Spinal cord (tissue), 10 donors: ENCODE measurements around the gene HOXC11. TPM values are rescaled to one million over a fixed set of nuclear protein-coding genes. Genes with fewer than 3 reads are reported as not detected.

ENCODE experiments used
- DNase-seq, 6 donors: peaks; one replicate each; pipeline versions ENCODE4 v3.0.0 to v3.0.0-alpha.2; 2013 to 2015; ENCODE audit warnings: low spot score in 6 of 6, low read depth in 4 of 6
- H3K27ac ChIP-seq: one replicate; pipeline ENCODE4 v1.5.1; 2013; ENCODE audit warnings: low read depth, low read length, control low read depth
- H3K27me3 ChIP-seq: one replicate; pipeline ENCODE4 v1.6.1; 2013; ENCODE audit warnings: low read length; ENCODE audit not compliant: control insufficient read depth, insufficient read depth
- H3K36me3 ChIP-seq: one replicate; pipeline ENCODE4 v1.6.1; 2013; ENCODE audit warnings: low read length; ENCODE audit not compliant: control insufficient read depth, insufficient read depth
- H3K4me1 ChIP-seq: one replicate; pipeline ENCODE4 v1.6.1; 2013; ENCODE audit warnings: low read length; ENCODE audit not compliant: control insufficient read depth, insufficient read depth
- H3K4me3 ChIP-seq: one replicate; pipeline ENCODE4 v1.5.1; 2013; ENCODE audit warnings: low read depth, low read length, control low read depth
- H3K9me3 ChIP-seq: one replicate; pipeline ENCODE4 v1.6.1; 2013; ENCODE audit warnings: low read length; ENCODE audit not compliant: control insufficient read depth, insufficient read depth
- WGBS: methylation state at CpG from one replicate; pipeline ENCODE4 v1.1.5; 2013; ENCODE audit warnings: missing lambda C conversion rate; ENCODE audit not compliant: insufficient coverage; 5-methylcytosine and 5-hydroxymethylcytosine counted together
- polyA plus RNA-seq, 2 donors: library from polyadenylated mRNA; unstranded; fragments of 120-200 nt; gene quantifications; one replicate each; pipeline ENCODE4 v1.2.1, GENCODE V29; 2013; ENCODE audit not compliant: insufficient read length in 2 of 2
- total RNA-seq, 2 donors: library from RNA; depleted of rRNA in 1 of 2; stranded (reverse); fragments of 120-200 nt in 1 of 2; fragments of >200 nt in 1 of 2; gene quantifications; one replicate each; pipeline versions ENCODE4 v1.2.3 to v1.2.4, GENCODE V29; 2013 to 2014
- donor health status: healthy.

Gene HOXC11
- total and polyA plus RNA-seq, 4 donors: 1.5 TPM; not detected in 3

DNA sequence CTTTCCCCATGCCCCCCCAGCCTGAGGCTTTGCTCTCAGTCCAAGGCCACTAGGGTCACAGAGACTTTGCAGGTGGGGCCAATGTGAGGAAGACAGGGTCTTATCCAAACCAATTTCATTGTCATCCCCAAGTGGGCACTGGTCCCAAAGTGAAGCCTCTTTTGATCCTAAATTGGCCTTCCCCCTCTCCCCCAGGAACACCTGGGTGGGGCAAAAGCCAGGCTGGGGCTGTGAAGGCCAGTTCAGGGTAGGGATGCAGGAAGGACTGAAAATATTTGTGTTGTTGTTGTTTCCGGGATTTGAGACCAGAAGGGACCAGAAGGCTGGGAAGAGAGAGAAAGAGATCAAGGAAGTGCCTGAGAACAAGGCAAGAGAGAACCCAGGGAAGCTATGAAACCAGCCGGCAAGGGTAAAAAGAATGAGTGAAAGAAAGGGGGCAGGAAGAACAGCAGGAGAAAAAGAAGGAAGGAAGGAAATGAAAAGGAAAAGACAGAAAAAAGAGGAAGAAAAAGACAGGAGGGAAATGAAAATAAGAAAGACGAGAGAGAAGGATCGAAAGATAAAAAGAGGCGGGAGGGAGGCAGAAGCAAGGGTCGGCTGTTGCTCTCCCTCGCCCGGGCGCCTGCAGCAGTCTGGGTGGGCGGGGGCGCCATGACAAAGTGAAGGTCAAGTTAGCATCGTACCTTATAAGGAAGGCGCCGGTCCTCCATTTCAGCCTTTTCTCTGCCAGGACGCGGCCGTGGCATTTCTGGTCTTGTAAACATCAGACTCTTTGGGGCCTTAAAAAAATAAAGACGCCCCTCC, 7.4 kb upstream of the HOXC11 start:
- H3K4me1 ChIP-seq: peaks cover 29% of the 10 kb centered on the region
- whole genome bisulfite sequencing: 2% methylated on average over 18 of the region's 18 CpGs
- DNase-seq: no peak
- no peaks in the 10 kb centered on the region for H3K36me3 ChIP-seq
- H3K27ac ChIP-seq: peak overlapping the region; percentile 29
- H3K4me3 ChIP-seq: peak overlapping the region; percentile 32
- peaks cover 100% of the 10 kb centered on the region for H3K27me3 ChIP-seq
- H3K9me3 ChIP-seq: no peaks in the 10 kb centered on the region

DNA sequence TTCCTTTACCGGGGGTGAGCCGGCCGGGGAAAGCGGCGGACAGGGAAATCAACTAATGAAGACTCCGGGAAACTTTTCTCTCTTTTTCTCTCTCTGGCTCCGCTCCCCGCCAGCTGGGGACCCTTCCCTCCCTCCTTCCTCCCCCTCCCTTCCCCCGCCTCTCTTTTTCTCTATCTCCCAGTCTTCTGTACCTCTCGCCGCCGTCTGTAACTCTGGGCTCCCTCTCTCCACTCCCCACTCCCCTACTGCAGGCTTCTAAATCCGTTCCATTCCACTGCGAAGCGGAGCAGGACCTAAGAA, 6.9 kb upstream of the HOXC11 start:
- DNase-seq: no peak
- H3K4me1 ChIP-seq: peaks cover 24% of the 10 kb centered on the region
- no peaks in the 10 kb centered on the region for H3K9me3 ChIP-seq
- H3K27ac ChIP-seq: peak overlapping the region; percentile 57
- peaks cover 100% of the 10 kb centered on the region for H3K27me3 ChIP-seq
- 1% methylated on average over 9 of the region's 15 CpGs for WGBS
- no peaks in the 10 kb centered on the region for H3K36me3 ChIP-seq
- H3K4me3 ChIP-seq: peak overlapping the region; percentile 32

DNA sequence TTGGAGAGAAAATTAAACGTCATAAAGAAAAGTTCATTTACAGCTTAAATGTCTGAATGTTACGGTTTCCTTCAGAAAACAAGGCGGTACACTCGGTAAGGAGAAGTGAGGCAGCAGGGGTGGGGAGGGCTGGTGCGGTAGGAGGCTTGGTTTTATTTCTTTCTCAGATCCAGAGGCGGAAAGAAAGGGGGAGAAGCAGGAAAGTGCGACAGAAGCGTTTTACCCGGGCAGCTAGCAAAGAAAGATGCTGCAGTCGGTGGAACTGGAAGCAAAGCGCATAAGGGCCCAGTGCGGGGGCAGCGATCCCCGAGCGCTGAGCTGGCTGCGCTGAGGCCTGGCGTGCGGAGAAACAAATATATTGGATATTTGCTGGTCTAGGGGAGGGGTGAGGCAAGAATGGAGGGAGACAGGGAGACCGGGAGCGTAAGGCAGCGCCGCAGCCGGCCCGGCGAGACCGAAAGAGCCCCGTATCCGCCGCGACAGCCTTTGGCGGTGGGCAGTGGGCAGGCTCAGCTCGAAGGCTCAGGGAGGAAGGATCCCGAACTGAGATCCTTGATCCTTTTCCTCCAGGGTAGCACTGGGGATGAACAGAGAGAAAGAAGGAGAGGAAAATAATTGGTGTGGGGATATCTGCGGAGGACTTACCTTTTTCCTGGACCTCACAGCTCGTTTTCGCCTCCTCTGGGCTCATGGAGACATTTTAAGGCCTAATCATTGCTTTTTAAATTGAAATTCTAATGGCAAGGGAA, 6.4 kb upstream of the HOXC11 start:
- Histone ChIP-seq H3K4me1 (peaks cover 18% of the 10 kb centered on the region), H3K36me3 (no peaks in the 10 kb centered on the region), H3K4me3 (peak overlapping the region; percentile 32), H3K27me3 (peaks cover 100% of the 10 kb centered on the region), H3K9me3 (no peaks in the 10 kb centered on the region), H3K27ac (peak overlapping the region; percentile 57)
- WGBS: 8% methylated on average over 33 of the region's 36 CpGs
- DNase-seq: peak in 1 of 6 donors; percentile 23

DNA sequence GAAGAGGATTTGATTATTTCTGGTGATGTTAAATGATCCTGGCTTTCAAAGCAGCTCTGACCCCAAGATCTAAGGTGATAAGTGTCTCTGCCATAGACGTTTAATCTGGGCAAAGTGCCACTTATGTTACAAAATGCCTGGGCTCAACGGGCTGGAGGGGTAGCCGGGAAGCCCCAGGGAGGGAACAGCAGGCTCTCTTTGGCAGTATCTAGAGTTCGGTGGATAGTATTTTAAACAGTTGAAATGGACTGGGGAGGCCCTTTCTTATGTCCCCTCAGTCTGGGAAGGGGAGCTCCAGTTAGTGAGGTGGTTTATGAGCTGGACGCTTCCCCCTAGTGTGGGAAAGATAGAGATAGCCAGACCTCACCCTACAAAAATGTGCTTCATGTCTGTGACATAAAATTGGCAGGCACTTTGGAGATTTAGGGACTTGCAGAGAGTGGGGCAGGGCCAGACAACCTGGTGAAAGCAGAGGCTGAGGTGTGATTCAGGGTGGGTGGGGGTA, 5.5 kb upstream of the HOXC11 start:
- Histone ChIP-seq H3K36me3 (no peaks in the 10 kb centered on the region), H3K4me3 (no peak overlapping the region), H3K4me1 (peaks cover 16% of the 10 kb centered on the region), H3K27me3 (peaks cover 100% of the 10 kb centered on the region), H3K27ac (peak overlapping the region; percentile 57), H3K9me3 (no peaks in the 10 kb centered on the region)
- 19% methylated on average over 4 of the region's 5 CpGs for WGBS
- DNase-seq: no peak

DNA sequence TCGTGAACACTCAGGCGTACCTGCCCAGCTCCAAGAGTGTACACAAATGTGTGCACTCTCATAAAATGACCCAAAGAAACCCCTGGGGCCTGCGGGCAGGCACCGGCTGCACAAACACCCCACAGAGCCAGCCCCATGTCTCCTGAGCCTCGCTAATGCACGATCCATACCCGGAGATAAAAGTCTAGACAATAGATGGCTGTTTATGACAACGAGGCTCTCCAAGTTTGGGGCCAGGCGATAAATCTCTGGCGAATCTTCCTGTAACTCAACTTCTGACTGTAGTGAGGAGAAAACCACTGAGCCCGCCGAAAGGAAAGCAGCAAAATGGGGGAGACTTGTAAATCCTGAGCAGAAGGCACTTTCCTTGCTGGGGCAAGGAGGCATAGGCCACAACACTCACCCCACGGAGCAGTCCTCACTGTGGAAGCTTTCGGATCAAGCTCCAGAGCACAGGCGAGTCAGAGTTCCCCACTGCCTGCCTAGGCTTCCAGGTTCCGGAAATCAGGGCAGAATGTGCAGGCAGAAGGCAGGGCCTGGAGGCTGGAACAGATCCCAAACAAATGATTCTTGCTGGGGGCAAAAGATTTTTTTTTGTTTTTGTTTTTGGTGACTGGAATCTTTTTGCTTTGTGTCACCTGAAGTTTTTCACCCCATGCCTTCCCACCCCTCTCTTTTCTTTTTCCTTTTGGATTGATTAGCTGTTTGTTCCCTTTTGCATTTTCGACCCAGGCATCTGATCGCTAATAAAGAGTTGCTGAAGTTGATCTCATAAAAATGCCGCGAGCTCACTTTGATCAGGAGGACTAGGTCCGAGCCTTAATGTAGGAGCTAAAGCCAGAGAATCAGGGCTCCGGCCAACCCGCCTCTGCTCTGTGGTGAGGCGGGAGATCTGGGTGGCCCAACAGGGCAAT, 4.5 kb upstream of the HOXC11 start:
- Histone ChIP-seq H3K4me3 (no peak overlapping the region), H3K9me3 (no peaks in the 10 kb centered on the region), H3K36me3 (no peaks in the 10 kb centered on the region), H3K27me3 (peaks cover 100% of the 10 kb centered on the region), H3K27ac (peak overlapping the region; percentile 19), H3K4me1 (peaks cover 23% of the 10 kb centered on the region)
- no peak for DNase-seq
- 23% methylated on average over 20 of the region's 24 CpGs for WGBS

DNA sequence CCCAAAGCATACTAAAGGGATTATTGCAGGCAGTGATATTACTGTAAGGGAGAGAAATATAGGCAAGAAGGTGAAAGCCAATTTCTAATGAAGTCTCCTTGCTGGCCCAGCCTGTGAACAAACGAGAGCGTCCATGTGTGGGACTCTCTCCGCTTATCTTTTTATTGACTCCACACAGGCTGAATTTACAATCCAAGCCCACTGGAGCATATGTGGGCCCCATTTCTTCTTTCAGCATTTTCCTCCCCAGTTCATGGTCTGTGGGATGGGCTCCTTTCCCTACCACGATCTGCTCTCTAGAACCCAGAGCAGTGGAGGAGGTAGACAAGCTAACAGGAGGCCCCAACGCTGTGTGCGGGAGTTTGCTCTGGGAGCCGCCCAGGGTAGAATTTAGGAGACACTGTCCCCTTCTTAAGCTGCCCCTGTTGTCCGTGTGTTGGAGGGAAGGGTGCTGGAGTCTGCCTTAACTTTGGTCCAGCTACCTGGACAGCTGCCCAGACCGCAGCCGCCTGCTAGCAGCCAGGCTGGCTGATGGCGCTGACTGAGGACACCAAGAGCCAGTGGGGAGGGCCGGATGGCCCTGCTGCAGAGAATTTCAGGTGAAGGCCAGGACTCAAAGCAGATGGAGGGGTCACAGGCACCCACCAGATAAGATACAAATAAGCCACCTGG, 3.2 kb upstream of the HOXC11 start:
- no peak for DNase-seq
- 17% methylated on average over 9 of the region's 12 CpGs for WGBS
- Histone ChIP-seq H3K4me1 (peaks cover 27% of the 10 kb centered on the region), H3K9me3 (no peaks in the 10 kb centered on the region), H3K27me3 (peaks cover 100% of the 10 kb centered on the region), H3K27ac (no peak overlapping the region), H3K4me3 (no peak overlapping the region), H3K36me3 (no peaks in the 10 kb centered on the region)

DNA sequence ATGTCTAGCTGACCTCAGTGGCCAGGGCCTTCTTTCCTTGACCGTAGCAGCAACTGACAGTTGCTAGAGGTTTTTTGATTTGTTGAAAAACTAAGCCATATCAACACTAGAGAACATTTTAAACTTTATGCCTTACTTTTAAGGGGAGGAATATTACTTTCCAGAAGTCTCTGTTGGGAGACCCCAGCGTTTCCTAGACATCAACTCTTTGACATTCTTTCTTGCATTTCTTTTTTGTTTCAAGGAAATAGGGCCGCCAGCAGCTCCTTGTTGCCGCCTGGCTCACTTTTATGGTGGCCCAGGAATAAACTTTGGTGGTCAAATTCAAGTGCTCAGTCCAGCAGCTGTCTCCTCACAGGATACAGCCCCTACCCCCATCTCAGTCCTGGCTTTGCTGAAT, 2.5 kb upstream of the HOXC11 start:
- H3K36me3 ChIP-seq: no peaks in the 10 kb centered on the region
- no peaks in the 10 kb centered on the region for H3K9me3 ChIP-seq
- 11% methylated on average over 1 of the region's 4 CpGs for WGBS
- H3K27ac ChIP-seq: no peak overlapping the region
- H3K4me1 ChIP-seq: peaks cover 34% of the 10 kb centered on the region
- DNase-seq: no peak
- peaks cover 100% of the 10 kb centered on the region for H3K27me3 ChIP-seq
- no peak overlapping the region for H3K4me3 ChIP-seq

DNA sequence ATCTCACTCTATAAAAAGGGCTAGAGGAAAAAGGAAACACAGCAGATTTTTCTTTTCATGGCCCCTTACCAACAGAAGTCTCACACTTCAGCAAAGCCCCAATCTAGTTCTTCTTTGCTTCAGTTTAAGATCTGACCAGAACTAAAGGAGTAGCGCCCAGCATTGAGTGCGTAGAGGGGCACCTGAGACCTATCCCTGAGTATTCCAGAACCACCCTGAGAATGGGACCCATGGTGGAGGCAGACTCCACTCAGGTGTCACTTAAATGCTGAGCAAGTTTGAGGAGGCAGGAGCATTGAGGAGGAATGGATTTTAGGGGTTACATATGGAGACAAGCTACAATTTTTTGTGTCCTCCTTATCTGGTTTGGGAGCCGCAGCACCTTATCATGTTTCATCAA, 1.8 kb upstream of the HOXC11 start:
- 60% methylated on average over 2 of the region's 3 CpGs for WGBS
- Histone ChIP-seq H3K4me1 (peaks cover 33% of the 10 kb centered on the region), H3K9me3 (no peaks in the 10 kb centered on the region), H3K27me3 (peaks cover 100% of the 10 kb centered on the region), H3K27ac (no peak overlapping the region), H3K4me3 (no peak overlapping the region), H3K36me3 (no peaks in the 10 kb centered on the region)
- no peak for DNase-seq

DNA sequence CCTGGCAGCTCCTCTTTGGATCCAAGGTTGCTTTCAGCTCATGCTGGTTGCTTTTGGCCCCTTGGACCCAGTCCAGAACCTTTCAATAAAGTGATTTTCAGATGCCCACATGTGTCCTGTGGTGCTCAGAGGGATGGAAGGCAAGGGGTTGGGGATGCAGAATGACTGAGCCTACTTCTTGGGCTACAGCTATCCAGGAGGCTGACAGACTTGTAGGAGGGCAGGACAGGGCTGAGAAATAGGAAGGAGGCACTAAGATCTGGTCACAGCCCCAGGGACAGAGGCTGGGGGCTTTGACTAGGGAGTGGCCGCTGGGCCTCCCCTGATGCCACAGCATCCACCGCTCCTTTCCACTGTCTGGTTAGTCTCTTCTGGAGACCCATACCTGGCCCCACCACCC, 1.2 kb upstream of the HOXC11 start:
- Histone ChIP-seq H3K4me1 (peaks cover 31% of the 10 kb centered on the region), H3K27ac (no peak overlapping the region), H3K4me3 (no peak overlapping the region), H3K27me3 (peaks cover 100% of the 10 kb centered on the region), H3K36me3 (no peaks in the 10 kb centered on the region), H3K9me3 (no peaks in the 10 kb centered on the region)
- 35% methylated on average over 2 of the region's 2 CpGs for WGBS
- no peak for DNase-seq
